MV-4-11 (cell line): ENCODE results near the gene FDX2.

Experiments used
- DNase-seq: peaks from one replicate; lab custom pipeline; 2025; lab: John Stamatoyannopoulos, UW

The FDX2 gene

DNA sequence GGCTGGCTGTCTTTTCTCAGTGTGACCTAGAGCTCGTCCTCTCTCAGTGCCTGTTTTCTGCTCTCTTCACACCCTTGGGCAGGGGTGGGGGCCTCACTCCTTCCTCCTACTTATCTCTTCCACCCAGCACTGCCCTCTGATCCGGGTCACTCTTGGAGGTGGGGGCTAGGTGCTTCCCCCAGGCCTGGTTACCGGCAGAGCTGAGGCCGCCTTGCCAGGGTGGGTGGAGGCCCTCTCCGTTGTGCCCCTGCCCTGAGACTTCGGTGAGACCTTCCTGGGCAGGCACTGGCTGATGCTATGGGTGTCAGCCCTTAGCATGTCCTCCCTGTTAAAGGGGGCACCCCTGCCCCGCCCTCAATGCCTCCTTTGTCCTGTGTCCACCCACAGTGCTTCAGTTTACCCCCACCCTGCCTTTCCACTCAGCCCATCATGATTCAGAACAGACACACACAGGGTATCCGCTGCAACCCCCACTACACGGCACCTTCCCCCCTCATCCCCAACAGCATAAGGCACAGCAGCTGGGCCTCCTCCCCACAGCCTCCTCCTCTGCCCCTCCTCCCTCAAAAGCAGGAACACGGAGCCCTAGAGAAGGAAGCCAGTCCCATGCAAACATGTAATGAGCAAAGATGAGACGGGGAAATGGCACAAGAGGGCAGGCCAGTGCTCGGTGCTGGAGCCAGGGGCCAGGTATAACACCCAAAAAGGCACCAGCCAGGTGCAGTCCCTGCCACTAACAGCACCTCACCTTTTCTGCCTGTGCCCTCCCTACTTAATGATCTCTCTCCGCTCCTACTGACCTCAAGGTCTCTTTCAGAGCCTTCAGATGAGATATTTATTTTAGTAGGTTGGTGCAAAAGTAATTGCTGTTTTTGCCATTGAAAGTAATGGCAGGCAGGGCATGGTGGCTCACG is 16.0 kb downstream of the FDX2 start:
- DNase-seq: peak; percentile 57

DNA sequence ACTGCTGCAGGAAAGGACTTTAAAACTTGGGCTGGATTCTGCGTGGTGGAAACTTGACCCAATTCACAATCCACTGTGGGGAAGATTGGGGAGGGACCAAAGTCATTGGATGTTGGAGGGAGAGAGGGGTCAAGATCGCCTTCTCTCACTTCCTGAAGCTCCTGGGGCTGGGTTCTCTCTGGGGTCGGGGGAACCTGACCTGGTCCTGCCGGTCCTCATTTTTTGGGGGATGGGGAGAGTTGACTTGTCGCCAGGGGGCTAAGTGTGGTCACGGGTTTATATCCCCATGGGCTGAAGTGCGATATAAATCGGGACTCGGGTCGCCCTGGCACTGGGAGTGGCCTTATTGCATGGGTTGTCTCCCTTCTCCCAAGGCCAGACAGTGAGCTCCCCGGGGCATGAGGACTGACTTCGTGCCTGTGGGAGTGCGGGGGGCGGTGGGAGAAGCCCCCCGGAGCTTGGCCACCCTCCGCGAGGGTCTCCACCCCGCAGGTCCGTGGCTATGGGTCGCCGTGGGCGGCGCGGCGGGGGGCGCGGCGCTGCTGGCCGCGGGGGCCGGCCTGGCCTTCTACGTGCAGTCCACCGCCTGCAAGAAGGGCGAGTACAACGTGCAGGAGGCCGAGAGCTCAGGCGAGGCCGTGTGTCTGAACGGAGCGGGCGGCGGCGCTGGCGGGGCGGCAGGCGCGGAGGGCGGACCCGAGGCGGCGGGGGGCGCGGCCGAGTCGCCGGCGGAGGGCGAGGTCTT is 19.8 kb downstream of the FDX2 start:
- no peak for DNase-seq

DNA sequence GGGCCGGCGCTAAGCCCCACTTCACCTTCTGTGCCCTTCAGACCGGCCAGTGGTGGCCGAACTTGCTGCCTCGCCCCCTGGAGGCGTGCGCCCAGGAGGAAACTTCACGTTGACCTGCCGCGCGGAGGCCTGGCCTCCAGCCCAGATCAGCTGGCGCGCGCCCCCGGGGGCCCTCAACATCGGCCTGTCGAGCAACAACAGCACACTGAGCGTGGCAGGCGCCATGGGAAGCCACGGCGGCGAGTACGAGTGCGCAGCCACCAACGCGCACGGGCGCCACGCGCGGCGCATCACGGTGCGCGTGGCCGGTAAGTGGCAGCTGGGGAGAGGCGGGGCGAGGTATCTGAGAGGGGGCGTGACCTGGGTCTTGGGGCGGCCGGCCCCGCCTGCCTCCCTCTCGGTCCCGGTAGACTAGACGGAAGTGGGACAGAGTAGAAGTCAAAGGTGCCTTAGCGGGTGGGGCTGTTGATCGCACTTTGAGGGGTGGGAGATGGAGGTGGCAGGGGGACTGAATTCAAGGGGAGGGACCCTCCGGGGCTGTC is 20.4 kb downstream of the FDX2 start:
- DNase-seq: peak; percentile 58

DNA sequence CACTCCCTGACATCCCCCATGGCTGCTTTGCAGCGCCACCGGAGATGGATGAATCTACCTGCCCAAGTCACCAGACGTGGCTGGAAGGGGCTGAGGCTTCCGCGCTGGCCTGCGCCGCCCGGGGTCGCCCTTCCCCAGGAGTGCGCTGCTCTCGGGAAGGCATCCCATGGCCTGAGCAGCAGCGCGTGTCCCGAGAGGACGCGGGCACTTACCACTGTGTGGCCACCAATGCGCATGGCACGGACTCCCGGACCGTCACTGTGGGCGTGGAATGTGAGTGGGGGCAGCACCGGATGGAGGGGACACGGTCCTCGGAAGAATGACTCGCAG is 21.5 kb downstream of the FDX2 start:
- DNase-seq: no peak

DNA sequence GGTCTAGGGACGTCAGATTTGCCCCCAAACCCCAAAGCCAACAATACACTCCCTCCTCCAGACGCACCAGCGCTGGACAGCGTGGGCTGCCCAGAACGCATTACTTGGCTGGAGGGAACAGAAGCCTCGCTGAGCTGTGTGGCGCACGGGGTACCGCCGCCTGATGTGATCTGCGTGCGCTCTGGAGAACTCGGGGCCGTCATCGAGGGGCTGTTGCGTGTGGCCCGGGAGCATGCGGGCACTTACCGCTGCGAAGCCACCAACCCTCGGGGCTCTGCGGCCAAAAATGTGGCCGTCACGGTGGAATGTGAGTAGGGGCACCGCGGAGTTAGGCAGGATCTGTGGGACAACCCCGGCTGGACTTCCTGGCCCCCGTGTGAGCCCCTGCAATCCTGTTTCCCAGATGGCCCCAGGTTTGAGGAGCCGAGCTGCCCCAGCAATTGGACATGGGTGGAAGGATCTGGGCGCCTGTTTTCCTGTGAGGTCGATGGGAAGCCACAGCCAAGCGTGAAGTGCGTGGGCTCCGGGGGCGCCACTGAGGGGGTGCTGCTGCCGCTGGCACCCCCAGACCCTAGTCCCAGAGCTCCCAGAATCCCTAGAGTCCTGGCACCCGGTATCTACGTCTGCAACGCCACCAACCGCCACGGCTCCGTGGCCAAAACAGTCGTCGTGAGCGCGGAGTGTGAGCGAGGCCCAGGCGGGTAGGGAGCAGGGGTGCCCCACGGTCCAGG is 22.0 kb downstream of the FDX2 start:
- no peak for DNase-seq

DNA sequence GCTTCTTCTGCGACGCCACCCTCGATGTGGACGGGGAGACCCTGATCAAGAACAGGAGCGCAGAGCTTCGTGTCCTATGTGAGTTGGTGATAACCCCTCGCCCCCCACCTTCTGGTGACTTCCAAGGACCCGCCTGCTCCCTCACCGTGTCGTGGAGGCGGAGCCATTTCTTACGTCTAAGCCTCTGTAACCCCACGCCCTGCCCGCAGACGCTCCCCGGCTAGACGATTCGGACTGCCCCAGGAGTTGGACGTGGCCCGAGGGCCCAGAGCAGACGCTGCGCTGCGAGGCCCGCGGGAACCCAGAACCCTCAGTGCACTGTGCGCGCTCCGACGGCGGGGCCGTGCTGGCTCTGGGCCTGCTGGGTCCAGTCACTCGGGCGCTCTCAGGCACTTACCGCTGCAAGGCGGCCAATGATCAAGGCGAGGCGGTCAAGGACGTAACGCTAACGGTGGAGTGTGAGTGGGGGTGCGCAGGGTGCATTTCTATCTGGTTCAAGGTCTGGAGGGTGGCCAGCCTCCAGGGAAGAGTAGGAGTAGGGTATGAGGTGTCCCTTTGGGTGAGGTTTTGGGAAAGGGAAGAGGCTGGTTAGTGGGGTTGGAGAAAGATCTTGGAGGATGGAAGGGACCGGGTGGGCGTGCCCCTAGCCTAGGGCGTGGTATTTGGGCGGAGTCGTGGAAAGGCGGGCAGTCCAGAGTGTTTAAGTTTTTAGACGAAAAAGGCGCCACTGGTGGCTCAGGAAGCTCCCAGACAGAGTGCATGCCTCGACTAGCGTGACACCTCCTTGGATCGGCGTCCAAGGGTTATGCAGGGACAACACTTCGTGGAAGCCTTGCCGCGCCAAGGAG is 22.8 kb downstream of the FDX2 start:
- peak; percentile 26 for DNase-seq

DNA sequence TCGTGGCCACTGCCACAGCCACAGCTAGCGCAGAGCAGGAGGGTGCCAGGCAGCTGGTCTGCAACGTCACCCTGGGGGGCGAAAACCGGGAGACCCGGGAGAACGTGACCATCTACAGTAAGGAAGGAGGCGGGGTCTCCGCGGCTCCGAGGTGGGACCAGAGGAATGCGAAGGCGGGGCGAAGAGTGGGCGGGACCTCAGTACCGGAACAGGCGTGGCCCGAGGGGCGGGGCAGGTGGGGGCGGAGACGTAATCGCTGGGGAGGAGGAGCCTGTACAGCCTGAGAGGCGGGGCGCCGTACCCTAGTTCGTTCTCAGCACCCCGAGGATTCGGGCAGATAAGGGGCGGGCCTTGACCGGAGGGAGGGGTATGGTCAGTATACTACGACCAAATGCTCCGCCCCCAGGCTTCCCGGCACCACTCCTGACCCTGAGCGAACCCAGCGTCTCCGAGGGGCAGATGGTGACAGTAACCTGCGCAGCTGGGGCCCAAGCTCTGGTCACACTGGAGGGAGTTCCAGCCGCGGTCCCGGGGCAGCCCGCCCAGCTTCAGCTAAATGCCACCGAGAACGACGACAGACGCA is 23.5 kb downstream of the FDX2 start:
- peak; percentile 65 for DNase-seq

DNA sequence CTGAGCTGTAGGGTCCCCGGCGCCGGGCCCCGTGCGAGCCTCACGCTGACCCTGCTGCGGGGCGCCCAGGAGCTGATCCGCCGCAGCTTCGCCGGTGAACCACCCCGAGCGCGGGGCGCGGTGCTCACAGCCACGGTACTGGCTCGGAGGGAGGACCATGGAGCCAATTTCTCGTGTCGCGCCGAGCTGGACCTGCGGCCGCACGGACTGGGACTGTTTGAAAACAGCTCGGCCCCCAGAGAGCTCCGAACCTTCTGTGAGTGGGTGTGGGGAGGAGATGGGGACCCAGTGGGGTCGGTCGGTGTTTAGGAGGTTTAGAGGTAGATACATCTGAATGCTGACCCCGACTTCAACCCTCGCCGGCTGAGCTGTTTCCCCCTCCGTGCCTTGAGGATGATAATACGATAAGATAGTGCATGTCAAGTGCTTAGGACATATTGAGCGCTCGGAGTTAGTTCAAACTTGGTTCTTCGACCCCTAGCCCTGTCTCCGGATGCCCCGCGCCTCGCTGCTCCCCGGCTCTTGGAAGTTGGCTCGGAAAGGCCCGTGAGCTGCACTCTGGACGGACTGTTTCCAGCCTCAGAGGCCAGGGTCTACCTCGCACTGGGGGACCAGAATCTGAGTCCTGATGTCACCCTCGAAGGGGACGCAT is 24.1 kb downstream of the FDX2 start:
- no peak for DNase-seq

DNA sequence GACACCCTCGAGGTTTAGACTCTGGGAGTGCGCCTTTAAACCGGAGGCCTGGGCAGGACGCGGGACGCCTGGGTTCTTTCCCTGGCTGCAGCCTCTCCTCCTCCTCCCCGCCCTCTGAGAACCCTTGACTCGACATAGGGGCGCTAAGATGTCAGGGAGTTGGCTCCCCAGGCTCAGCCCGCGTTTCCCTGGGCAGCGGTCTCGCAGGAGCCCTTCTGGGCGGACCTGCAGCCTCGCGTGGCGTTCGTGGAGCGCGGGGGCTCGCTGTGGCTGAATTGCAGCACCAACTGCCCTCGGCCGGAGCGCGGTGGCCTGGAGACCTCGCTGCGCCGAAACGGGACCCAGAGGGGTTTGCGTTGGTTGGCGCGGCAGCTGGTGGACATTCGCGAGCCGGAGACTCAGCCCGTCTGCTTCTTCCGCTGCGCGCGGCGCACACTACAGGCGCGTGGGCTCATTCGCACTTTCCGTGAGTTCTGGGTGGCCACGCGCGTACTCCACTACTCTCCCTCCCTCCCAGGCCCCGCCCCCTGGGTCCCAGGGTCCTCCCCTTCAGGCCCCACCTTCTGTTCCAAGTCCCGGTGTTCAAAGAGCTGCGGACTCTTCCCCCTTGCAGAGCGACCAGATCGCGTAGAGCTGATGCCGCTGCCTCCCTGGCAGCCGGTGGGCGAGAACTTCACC is 24.8 kb downstream of the FDX2 start:
- DNase-seq: peak; percentile 70

DNA sequence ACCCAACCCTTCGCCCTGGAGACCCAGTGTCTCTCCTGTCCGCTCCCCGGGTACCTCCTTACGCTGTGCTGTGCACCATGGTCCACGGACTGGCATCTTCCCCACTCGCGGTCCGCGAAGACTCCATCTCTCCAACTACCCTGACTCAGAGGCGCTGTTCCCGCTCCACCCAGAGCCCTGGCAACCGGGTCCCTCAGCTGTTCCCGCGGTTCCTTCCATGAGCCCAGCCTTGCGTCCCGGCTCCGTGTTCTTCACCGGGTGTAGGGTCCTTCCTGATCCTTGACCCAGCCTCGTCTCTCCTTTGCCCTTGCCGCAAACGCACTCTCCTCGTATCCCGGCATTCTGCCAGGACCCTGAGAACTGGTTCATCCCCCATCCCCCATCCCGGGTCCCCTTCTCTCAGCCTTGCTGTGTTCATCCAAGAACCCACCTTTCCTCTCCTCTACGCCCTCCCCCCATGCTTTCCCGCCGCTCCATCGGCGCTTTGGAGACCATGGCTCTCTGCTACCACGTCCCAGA is 25.4 kb downstream of the FDX2 start:
- DNase-seq: no peak

DNA sequence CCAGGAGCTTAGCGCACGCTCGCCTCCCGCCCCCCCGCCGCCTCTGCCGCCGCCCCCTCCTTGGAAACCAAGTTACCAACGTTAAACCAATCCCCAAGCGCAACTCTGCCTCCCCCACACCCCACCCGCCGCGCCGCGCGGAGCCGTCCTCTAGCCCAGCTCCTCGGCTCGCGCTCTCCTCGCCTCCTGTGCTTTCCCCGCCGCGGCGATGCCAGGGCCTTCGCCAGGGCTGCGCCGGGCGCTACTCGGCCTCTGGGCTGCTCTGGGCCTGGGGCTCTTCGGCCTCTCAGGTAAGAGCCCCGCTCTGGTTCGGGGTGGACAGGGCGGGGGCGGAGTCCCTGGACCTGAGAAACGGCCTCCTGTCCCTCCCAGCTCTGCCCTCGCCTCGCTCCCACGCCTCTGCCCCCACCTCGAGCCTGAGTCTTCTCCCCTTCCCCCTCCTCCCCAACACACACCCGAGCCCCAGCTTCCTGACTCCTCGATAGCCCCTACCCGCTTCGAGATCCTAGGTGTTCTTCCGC is 25.9 kb downstream of the FDX2 start, which contains the start of gene ICAM5:
Gene ICAM5 (plus strand): TSS at position 117 of the 521 bp plus-strand sequence. CDS start 92 bp downstream, at position 209.
- no peak for DNase-seq

DNA sequence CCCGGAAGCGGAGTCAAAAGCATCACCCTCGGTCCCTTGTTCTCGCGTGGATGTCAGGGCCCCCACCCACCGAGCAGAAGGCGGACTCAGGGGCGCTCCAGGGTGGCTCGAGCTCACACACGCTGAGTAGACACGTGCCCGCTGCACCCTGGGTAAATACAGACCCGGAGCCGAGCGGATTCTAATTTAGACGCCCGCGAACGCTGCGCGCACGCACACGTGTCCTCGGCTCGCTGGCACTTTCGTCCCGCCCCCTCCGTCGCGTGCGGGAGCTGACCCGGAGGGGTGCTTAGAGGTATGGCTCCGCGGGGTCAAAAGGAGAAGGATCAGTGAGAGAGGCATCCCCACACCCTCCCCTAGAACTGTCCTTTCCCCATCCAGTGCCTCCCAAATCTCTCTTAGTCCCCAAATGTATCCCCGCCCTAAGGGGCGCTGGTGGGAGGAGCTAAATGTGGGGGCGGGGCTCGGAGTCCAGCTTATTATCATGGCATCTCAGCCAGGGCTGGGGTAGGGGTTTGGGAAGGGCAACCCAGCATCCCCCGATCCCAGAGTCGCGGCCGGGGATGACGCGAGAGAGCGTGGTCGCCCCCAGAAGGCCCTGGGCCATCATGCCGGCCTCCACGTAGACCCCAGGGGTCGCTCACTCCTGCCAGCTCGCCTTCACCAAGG is 26.5 kb downstream of the FDX2 start:
- peak; percentile 42 for DNase-seq

DNA sequence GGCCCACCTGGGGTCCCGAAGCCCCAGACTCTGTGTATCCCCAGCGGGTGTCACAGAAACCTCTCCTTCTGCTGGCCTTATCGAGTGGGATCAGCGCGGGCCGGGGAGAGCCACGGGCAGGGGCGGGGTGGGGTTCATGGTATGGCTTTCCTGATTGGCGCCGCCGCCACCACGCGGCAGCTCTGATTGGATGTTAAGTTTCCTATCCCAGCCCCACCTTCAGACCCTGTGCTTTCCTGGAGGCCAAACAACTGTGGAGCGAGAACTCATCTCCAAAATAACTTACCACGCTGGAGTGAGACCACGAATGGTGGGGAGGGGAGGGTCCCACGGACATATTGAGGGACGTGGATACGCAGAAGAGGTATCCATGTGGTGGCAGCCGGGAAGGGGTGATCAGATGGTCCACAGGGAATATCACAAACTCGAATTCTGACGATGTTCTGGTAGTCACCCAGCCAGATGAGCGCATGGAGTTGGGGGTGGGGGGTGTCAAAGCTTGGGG is 27.1 kb downstream of the FDX2 start:
- no peak for DNase-seq

DNA sequence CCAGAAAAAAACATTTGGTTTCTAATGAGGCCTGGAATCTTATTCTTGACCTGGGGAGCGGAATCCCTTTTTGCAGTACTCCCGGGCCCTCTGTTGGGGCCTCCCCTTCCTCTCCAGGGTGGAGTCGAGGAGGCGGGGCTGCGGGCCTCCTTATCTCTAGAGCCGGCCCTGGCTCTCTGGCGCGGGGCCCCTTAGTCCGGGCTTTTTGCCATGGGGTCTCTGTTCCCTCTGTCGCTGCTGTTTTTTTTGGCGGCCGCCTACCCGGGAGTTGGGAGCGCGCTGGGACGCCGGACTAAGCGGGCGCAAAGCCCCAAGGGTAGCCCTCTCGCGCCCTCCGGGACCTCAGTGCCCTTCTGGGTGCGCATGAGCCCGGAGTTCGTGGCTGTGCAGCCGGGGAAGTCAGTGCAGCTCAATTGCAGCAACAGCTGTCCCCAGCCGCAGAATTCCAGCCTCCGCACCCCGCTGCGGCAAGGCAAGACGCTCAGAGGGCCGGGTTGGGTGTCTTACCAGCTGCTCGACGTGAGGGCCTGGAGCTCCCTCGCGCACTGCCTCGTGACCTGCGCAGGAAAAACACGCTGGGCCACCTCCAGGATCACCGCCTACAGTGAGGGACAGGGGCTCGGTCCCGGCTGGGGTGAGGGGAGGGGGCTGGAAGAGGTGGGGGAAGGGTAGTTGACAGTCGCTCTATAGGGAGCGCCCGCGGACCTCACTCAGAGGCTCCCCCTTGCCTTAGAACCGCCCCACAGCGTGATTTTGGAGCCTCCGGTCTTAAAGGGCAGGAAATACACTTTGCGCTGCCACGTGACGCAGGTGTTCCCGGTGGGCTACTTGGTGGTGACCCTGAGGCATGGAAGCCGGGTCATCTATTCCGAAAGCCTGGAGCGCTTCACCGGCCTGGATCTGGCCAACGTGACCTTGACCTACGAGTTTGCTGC is 28.7 kb downstream of the FDX2 start, which contains the start of gene ICAM4:
Gene ICAM4 (plus strand): TSS at position 153 of the 935 bp plus-strand sequence. CDS start 58 bp downstream, at position 211.
- peak; percentile 91 for DNase-seq

DNA sequence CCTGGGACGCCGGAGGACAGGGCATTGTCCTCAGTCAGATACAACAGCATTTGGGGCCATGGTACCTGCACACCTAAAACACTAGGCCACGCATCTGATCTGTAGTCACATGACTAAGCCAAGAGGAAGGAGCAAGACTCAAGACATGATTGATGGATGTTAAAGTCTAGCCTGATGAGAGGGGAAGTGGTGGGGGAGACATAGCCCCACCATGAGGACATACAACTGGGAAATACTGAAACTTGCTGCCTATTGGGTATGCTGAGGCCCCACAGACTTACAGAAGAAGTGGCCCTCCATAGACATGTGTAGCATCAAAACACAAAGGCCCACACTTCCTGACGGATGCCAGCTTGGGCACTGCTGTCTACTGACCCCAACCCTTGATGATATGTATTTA is 30.4 kb downstream of the FDX2 start:
- DNase-seq: peak; percentile 46

DNA sequence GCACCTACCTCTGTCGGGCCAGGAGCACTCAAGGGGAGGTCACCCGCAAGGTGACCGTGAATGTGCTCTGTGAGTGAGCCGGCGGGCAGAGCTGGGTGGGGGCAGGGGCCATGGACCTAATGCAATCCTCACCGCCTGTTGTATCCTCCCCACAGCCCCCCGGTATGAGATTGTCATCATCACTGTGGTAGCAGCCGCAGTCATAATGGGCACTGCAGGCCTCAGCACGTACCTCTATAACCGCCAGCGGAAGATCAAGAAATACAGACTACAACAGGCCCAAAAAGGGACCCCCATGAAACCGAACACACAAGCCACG is 30.9 kb downstream of the FDX2 start:
- no peak for DNase-seq
